ENCODE measurements around the gene VAMP4. TPM values are rescaled to one million over a fixed set of nuclear protein-coding genes. Genes with fewer than 3 reads are reported as not detected.

Gene VAMP4
- total RNA-seq, 1 donor = 7.6 TPM

GRCh38 chr1:171758011-171758410 lies 16.1 kb upstream of the VAMP4 start:
- Histone ChIP-seq H3K9me3 (ENCODE audit: low read depth, low read length) (no peaks in the 10 kb centered on the region), H3K27ac (ENCODE audit: low read depth, low read length) (no peak overlapping the region), H3K4me2 (ENCODE audit: insufficient read depth, low read length) (no peak overlapping the region), H3K79me2 (ENCODE audit: insufficient read depth, low read length) (no peaks in the 10 kb centered on the region), H3K4me3 (ENCODE audit: insufficient read depth, low read length) (no peak overlapping the region), H3K27me3 (ENCODE audit: insufficient read depth, low read length) (peaks cover 6% of the 10 kb centered on the region), H3K36me3 (ENCODE audit: insufficient read depth, low read length) (no peaks in the 10 kb centered on the region), H3K4me1 (ENCODE audit: insufficient read depth, low read length) (peaks cover 14% of the 10 kb centered on the region), H2AFZ (ENCODE audit: low read length) (no peak overlapping the region), H4K20me1 (ENCODE audit: insufficient read depth, low read length) (no peaks in the 10 kb centered on the region)
- no peak for DNase-seq (ENCODE audit: insufficient read length, low spot score, missing footprints)
- no peak for TF ChIP-seq CTCF (IDR thresholded peaks at IDR 0.05; ENCODE audit: extremely low read depth, low read depth, low read length)

GRCh38 chr1:171756856-171757255 lies 15.0 kb upstream of the VAMP4 start:
- no peak for TF ChIP-seq CTCF (IDR thresholded peaks at IDR 0.05; ENCODE audit: extremely low read depth, low read depth, low read length)
- Histone ChIP-seq H3K9me3 (ENCODE audit: low read depth, low read length) (no peaks in the 10 kb centered on the region), H3K79me2 (ENCODE audit: insufficient read depth, low read length) (no peaks in the 10 kb centered on the region), H3K36me3 (ENCODE audit: insufficient read depth, low read length) (no peaks in the 10 kb centered on the region), H3K4me2 (ENCODE audit: insufficient read depth, low read length) (no peak overlapping the region), H2AFZ (ENCODE audit: low read length) (no peak overlapping the region), H3K27ac (ENCODE audit: low read depth, low read length) (no peak overlapping the region), H3K27me3 (ENCODE audit: insufficient read depth, low read length) (peaks cover 3% of the 10 kb centered on the region), H3K4me1 (ENCODE audit: insufficient read depth, low read length) (peaks cover 14% of the 10 kb centered on the region), H4K20me1 (ENCODE audit: insufficient read depth, low read length) (no peaks in the 10 kb centered on the region), H3K4me3 (ENCODE audit: insufficient read depth, low read length) (no peak overlapping the region)
- no peak for DNase-seq (ENCODE audit: insufficient read length, low spot score, missing footprints)

GRCh38 chr1:171754971-171755370 lies 13.1 kb upstream of the VAMP4 start:
- Histone ChIP-seq H3K4me2 (ENCODE audit: insufficient read depth, low read length) (no peak overlapping the region), H3K36me3 (ENCODE audit: insufficient read depth, low read length) (no peaks in the 10 kb centered on the region), H3K79me2 (ENCODE audit: insufficient read depth, low read length) (no peaks in the 10 kb centered on the region), H2AFZ (ENCODE audit: low read length) (no peak overlapping the region), H3K27me3 (ENCODE audit: insufficient read depth, low read length) (peaks cover 3% of the 10 kb centered on the region), H3K9me3 (ENCODE audit: low read depth, low read length) (no peaks in the 10 kb centered on the region), H3K27ac (ENCODE audit: low read depth, low read length) (no peak overlapping the region), H4K20me1 (ENCODE audit: insufficient read depth, low read length) (no peaks in the 10 kb centered on the region), H3K4me3 (ENCODE audit: insufficient read depth, low read length) (no peak overlapping the region), H3K4me1 (ENCODE audit: insufficient read depth, low read length) (peaks cover 14% of the 10 kb centered on the region)
- DNase-seq (ENCODE audit: insufficient read length, low spot score, missing footprints) = no peak
- TF ChIP-seq CTCF (IDR thresholded peaks at IDR 0.05; ENCODE audit: extremely low read depth, low read depth, low read length) = no peak

- Histone ChIP-seq H4K20me1 (ENCODE audit: insufficient read depth, low read length) (no peaks in the 10 kb centered on the region), H3K4me1 (ENCODE audit: insufficient read depth, low read length) (peaks cover 14% of the 10 kb centered on the region), H2AFZ (ENCODE audit: low read length) (peak overlapping the region; percentile 68), H3K79me2 (ENCODE audit: insufficient read depth, low read length) (no peaks in the 10 kb centered on the region), H3K9me3 (ENCODE audit: low read depth, low read length) (no peaks in the 10 kb centered on the region), H3K27ac (ENCODE audit: low read depth, low read length) (no peak overlapping the region), H3K4me2 (ENCODE audit: insufficient read depth, low read length) (peak overlapping the region; percentile 36), H3K27me3 (ENCODE audit: insufficient read depth, low read length) (peaks cover 3% of the 10 kb centered on the region), H3K4me3 (ENCODE audit: insufficient read depth, low read length) (no peak overlapping the region), H3K36me3 (ENCODE audit: insufficient read depth, low read length) (no peaks in the 10 kb centered on the region)
- no peak for TF ChIP-seq CTCF (IDR thresholded peaks at IDR 0.05; ENCODE audit: extremely low read depth, low read depth, low read length)
- peak; percentile 78 for DNase-seq (ENCODE audit: insufficient read length, low spot score, missing footprints)
Observed at GRCh38 chr1:171754353-171754705, 12.5 kb upstream of the VAMP4 start.

Data from osteoblast (primary cell).